ENCODE data around the gene RAB11B.
"Not testable (repeated sequence)": the region's sequence is repeated elsewhere in the genome, so short reads cannot be mapped to it uniquely, and the experiment has no call there.

- not testable (repeated sequence) for TF ChIP-seq CTCF, POLR2A (IDR thresholded peaks at IDR 0.05)
These were observed 54.0 kb downstream of the RAB11B start for GRCh38 chr19:8444140-8444676.
